IMR-90 (cell line): ENCODE results near the gene SALL2. TPM values are rescaled to one million over a fixed set of nuclear protein-coding genes. Genes with fewer than 3 reads are reported as not detected.
A peak's percentile ranks its signal among the peaks of the same experiment; 100 is the strongest.
"Not testable (repeated sequence)": the region's sequence is repeated elsewhere in the genome, so short reads cannot be mapped to it uniquely, and the experiment has no call there.

Experiments
- ATAC-seq: fragments of 200-7000 bp; cut with Tn5 transposase; 2 replicates; pipeline ENCODE4 v1.9.1; 2020; ENCODE audit warnings: low read depth, mild to moderate bottlenecking, moderate library complexity
- BruUV-seq: library from RNA; stranded (reverse); fragments of 400-500 nt; replicated peaks from 2 replicates; lab custom pipeline; 2021; lab: Mats Ljungman, UMichigan
- CTCF ChIA-PET: fragments of 300-600 bp; formaldehyde crosslinking; extraction: SDS; loops from one replicate; lab custom pipeline; 2021; ENCODE audit warnings: antibody characterized with exemption; lab: Yijun Ruan, JAX
- POLR2A ChIA-PET: fragments of 300-600 bp; sonication (Branson Sonifier 250); formaldehyde crosslinking; loops from one replicate; lab custom pipeline; 2022; ENCODE audit warnings: antibody characterized with exemption; ENCODE audit not compliant: unreplicated experiment; lab: Charles Lee
- DNase-seq: peaks from one replicate; pipeline ENCODE4 v3.0.0; 2013
- H2AFZ ChIP-seq: replicated peaks from 2 replicates; pipeline ENCODE3; 2013; ENCODE audit warnings: low read length, mild to moderate bottlenecking; ENCODE audit not compliant: poor library complexity
- H2AK5ac ChIP-seq: 2 replicates; pipeline ENCODE4 v1.6.1; 2013; ENCODE audit warnings: low read depth, low read length, inconsistent platforms
- H2AK9ac ChIP-seq: replicated peaks from 2 replicates; pipeline ENCODE3; 2013; ENCODE audit warnings: mild to moderate bottlenecking, low read depth, low read length, moderate library complexity; ENCODE audit not compliant: poor library complexity
- H2BK120ac ChIP-seq: 2 replicates; pipeline ENCODE4 v1.6.1; 2013; ENCODE audit warnings: low read depth, low read length, inconsistent platforms
- H2BK15ac ChIP-seq: 3 replicates; pipeline ENCODE4 v1.6.1; 2013; ENCODE audit warnings: low read depth, low read length, inconsistent platforms
- H2BK20ac ChIP-seq: 2 replicates; pipeline ENCODE4 v1.6.1; 2013; ENCODE audit warnings: low read depth, mild to moderate bottlenecking, inconsistent platforms, low read length, moderate library complexity
- H2BK5ac ChIP-seq: 2 replicates; pipeline ENCODE4 v1.6.1; 2013; ENCODE audit warnings: mild to moderate bottlenecking, low read depth, low read length, inconsistent platforms; ENCODE audit not compliant: poor library complexity, severe bottlenecking
- H3K14ac ChIP-seq: replicated peaks from 2 replicates; pipeline ENCODE4 v1.6.1; 2013; ENCODE audit warnings: low read depth, low read length, inconsistent platforms
- H3K18ac ChIP-seq: 2 replicates; pipeline ENCODE4 v1.6.1; 2013; ENCODE audit warnings: low read depth, low read length, control low read depth
- H3K23ac ChIP-seq: 2 replicates; pipeline ENCODE4 v1.6.1; 2013; ENCODE audit warnings: low read depth, low read length, inconsistent platforms
- H3K27ac ChIP-seq: 2 replicates; pipeline ENCODE4 v1.5.1; 2013; ENCODE audit warnings: mild to moderate bottlenecking, control low read depth, low read length; ENCODE audit not compliant: insufficient read depth
- H3K27me3 ChIP-seq: 2 replicates; pipeline ENCODE4 v1.6.1; 2013; ENCODE audit warnings: low read length; ENCODE audit not compliant: control insufficient read depth, insufficient read depth
- H3K36me3 ChIP-seq: 2 replicates; pipeline ENCODE4 v1.6.1; 2013; ENCODE audit warnings: low read length, mixed read lengths; ENCODE audit not compliant: control insufficient read depth, insufficient read depth
- H3K4ac ChIP-seq: 2 replicates; pipeline ENCODE4 v1.6.1; 2013; ENCODE audit warnings: low read depth, low read length, inconsistent platforms
- H3K4me1 ChIP-seq: 2 replicates; pipeline ENCODE4 v1.6.1; 2013; ENCODE audit warnings: low read length, mixed read lengths; ENCODE audit not compliant: control insufficient read depth, insufficient read depth
- H3K4me2 ChIP-seq: 2 replicates; pipeline ENCODE4 v1.6.1; 2013; ENCODE audit warnings: low read depth, mild to moderate bottlenecking, control low read depth, low read length, moderate library complexity
- H3K4me3 ChIP-seq: 2 replicates; pipeline ENCODE4 v1.5.1; 2013; ENCODE audit warnings: low read depth, mild to moderate bottlenecking, control low read depth, low read length, moderate library complexity; ENCODE audit not compliant: insufficient read depth
- H3K56ac ChIP-seq: 2 replicates; pipeline ENCODE4 v1.6.1; 2013; ENCODE audit warnings: low read length, inconsistent platforms; ENCODE audit not compliant: insufficient read depth; ENCODE audit errors: extremely low read depth
- H3K79me1 ChIP-seq, 2 experiments: 2 replicates each; pipeline ENCODE4 v1.6.1; 2013; ENCODE audit warnings: low read length in 2 of 2, inconsistent platforms in 1 of 2, low read depth in 1 of 2
- H3K9ac ChIP-seq: 2 replicates; pipeline ENCODE4 v1.6.1; 2013; ENCODE audit warnings: low read depth, low read length, control low read depth
- H3K9me1 ChIP-seq: 2 replicates; pipeline ENCODE4 v1.6.1; 2013; ENCODE audit warnings: low read length, inconsistent platforms; ENCODE audit not compliant: insufficient read depth
- H3K9me3 ChIP-seq: 2 replicates; pipeline ENCODE4 v1.6.1; 2013; ENCODE audit warnings: low read length; ENCODE audit not compliant: control insufficient read depth, insufficient read depth
- H4K20me1 ChIP-seq: 2 replicates; pipeline ENCODE4 v1.6.1; 2013; ENCODE audit warnings: low read length, inconsistent platforms; ENCODE audit not compliant: insufficient read depth
- H4K5ac ChIP-seq: 2 replicates; pipeline ENCODE4 v1.6.1; 2013; ENCODE audit warnings: mild to moderate bottlenecking, low read depth, low read length, control low read depth
- H4K8ac ChIP-seq, 2 experiments: 2 replicates each; pipeline ENCODE4 v1.6.1; 2013; ENCODE audit warnings: low read depth in 2 of 2, low read length in 2 of 2, control low read depth in 1 of 2, inconsistent platforms in 1 of 2
- H4K91ac ChIP-seq: 2 replicates; pipeline ENCODE4 v1.6.1; 2013; ENCODE audit warnings: low read depth, low read length, inconsistent platforms; ENCODE audit not compliant: insufficient read depth
- CEBPB ChIP-seq: IDR thresholded peaks from 2 replicates; pipeline ENCODE4 v1.6.1; 2012; ENCODE audit warnings: low read depth, low read length, improper control_type of control experiment
- WGBS, 2 experiments: methylation state at CpG; one replicate each; pipeline versions ENCODE4 v1.1.5 to v1.1.7; 2013; ENCODE audit warnings: missing lambda C conversion rate in 2 of 2; ENCODE audit not compliant: insufficient read length in 1 of 2; ENCODE audit errors: extremely low coverage in 2 of 2; 5-methylcytosine and 5-hydroxymethylcytosine counted together
- dilution Hi-C: fragments of 300-500 bp; cut with HindIII; formaldehyde crosslinking; loops from one replicate; pipeline ENCODE4 v1.14.3; 2018; ENCODE audit warnings: low sequenced_read_pairs; ENCODE audit not compliant: unreplicated experiment
- in situ Hi-C: fragments of 300-500 bp; cut with MboI; formaldehyde crosslinking; loops from 3 replicates; pipeline ENCODE4 v1.14.3; 2019; ENCODE audit warnings: low sequenced_read_pairs, inconsistent platforms, mixed read lengths
- intact Hi-C: fragments of 100-400 bp; cut with micrococcal nuclease; formaldehyde crosslinking; loops from 2 replicates; pipeline ENCODE4 v1.10.0; 2022
- polyA plus RNA-seq, 3 experiments: library from polyadenylated mRNA; depleted of rRNA; stranded (reverse); fragments of >200 nt; gene quantifications; 2 replicates each; pipeline ENCODE4 v1.2.3, GENCODE V29; 2012; ENCODE audit warnings: low replicate concordance in 1 of 3
- total RNA-seq: library from RNA; depleted of rRNA; stranded (reverse); fragments of >200 nt; gene quantifications from 2 replicates; pipeline ENCODE4 v1.2.3, GENCODE V29; 2012

SALL2 gene
- total and polyA plus RNA-seq, 2 of the 4 experiments (the other 2 are of a cell fraction), result 2.9 to 10.1 TPM

- BruUV-seq, H3K56ac ChIP-seq, H3K4me2 ChIP-seq, CTCF ChIA-PET, H3K4ac ChIP-seq, H2BK120ac ChIP-seq, H3K18ac ChIP-seq, H2BK20ac ChIP-seq, H3K23ac ChIP-seq, H3K27ac ChIP-seq, H4K20me1 ChIP-seq, H3K27me3 ChIP-seq, DNase-seq, dilution Hi-C loops, H3K79me1 ChIP-seq, H3K4me3 ChIP-seq, intact Hi-C loops, in situ Hi-C loops, H3K36me3 ChIP-seq, H3K9me3 ChIP-seq, H2AK9ac ChIP-seq, H3K14ac ChIP-seq, POLR2A ChIA-PET, H4K91ac ChIP-seq, H3K4me1 ChIP-seq, ATAC-seq, H3K9ac ChIP-seq, H2BK15ac ChIP-seq, H3K9me1 ChIP-seq, H4K5ac ChIP-seq, H2AFZ ChIP-seq, H2BK5ac ChIP-seq, H4K8ac ChIP-seq, H2AK5ac ChIP-seq: not testable (repeated sequence)
- no CpG with 5 or more reads among the region's 7 CpGs for WGBS, 2 experiments
- TF ChIP-seq CEBPB, result peak; percentile 42
Measured at GRCh38 chr14:21544588-21544987, 18.4 kb upstream of the SALL2 start.
